CD14-positive monocyte (primary cell): ENCODE data around the gene SETX. TPM values are rescaled to one million over a fixed set of nuclear protein-coding genes. Genes with fewer than 3 reads are reported as not detected.

ENCODE experiments used
- DNase-seq, 3 donors: peaks; one replicate each; pipeline ENCODE4 v3.0.0-alpha.2; 2011 to 2022
- H2AFZ ChIP-seq: 2 replicates; pipeline ENCODE4 v1.6.0; 2012; ENCODE audit warnings: mild to moderate bottlenecking, low read depth, low read length, inconsistent platforms; ENCODE audit not compliant: insufficient read depth, poor library complexity, severe bottlenecking
- H3K27ac ChIP-seq, 2 donors: 1 replicate in 1 of 2; 2 replicates in 1 of 2; pipeline ENCODE4 v1.5.1; 2012 to 2013; ENCODE audit warnings: low read length in 2 of 2, control low read depth in 1 of 2, inconsistent platforms in 1 of 2, low read depth in 1 of 2, mild to moderate bottlenecking in 1 of 2
- H3K27me3 ChIP-seq, 2 donors: one replicate each; pipeline versions ENCODE4 v1.6.0 to v1.6.1; 2011 to 2013; ENCODE audit warnings: low read length in 2 of 2; ENCODE audit not compliant: control insufficient read depth in 2 of 2, insufficient read depth in 2 of 2
- H3K36me3 ChIP-seq, 2 donors: replicated peaks in 1 of 2; 1 replicate in 1 of 2; 2 replicates in 1 of 2; pipeline versions ENCODE4 v1.5.1 to v1.6.1; 2012 to 2013; ENCODE audit warnings: low read length in 2 of 2, control low read depth in 1 of 2, inconsistent platforms in 1 of 2, mild to moderate bottlenecking in 1 of 2; ENCODE audit not compliant: insufficient read depth in 2 of 2, control insufficient read depth in 1 of 2
- H3K4me1 ChIP-seq, 2 donors: 1 replicate in 1 of 2; 2 replicates in 1 of 2; pipeline versions ENCODE4 v1.5.1 to v1.6.1; 2012 to 2013; ENCODE audit warnings: low read length in 2 of 2, control low read depth in 1 of 2, inconsistent platforms in 1 of 2, mild to moderate bottlenecking in 1 of 2, moderate library complexity in 1 of 2; ENCODE audit not compliant: insufficient read depth in 2 of 2, control insufficient read depth in 1 of 2
- H3K4me2 ChIP-seq: replicated peaks from 2 replicates; pipeline ENCODE3; 2012; ENCODE audit warnings: low read length, moderate library complexity, mild to moderate bottlenecking; ENCODE audit not compliant: poor library complexity, severe bottlenecking; ENCODE audit errors: extremely low read depth
- H3K4me3 ChIP-seq, 3 experiments: fragments of 200-600 bp in 1 of 3; sonication (generic) in 1 of 3; replicated peaks in 1 of 3; 1 replicate in 2 of 3; 2 replicates in 1 of 3; pipeline ENCODE4 v1.5.1; 2011 to 2013; ENCODE audit warnings: low read length in 3 of 3, mild to moderate bottlenecking in 3 of 3, control low read depth in 2 of 3, low read depth in 2 of 3, inconsistent platforms in 1 of 3, moderate library complexity in 1 of 3
- H3K79me2 ChIP-seq: 2 replicates; pipeline ENCODE4 v1.6.0; 2012; ENCODE audit warnings: mild to moderate bottlenecking, control low read depth, inconsistent platforms, low read length, moderate library complexity; ENCODE audit not compliant: insufficient read depth
- H3K9ac ChIP-seq: 2 replicates; pipeline ENCODE4 v1.6.0; 2017; ENCODE audit warnings: low read length, mild to moderate bottlenecking; ENCODE audit not compliant: insufficient read depth, poor library complexity, severe bottlenecking
- H3K9me3 ChIP-seq, 2 donors: replicated peaks in 1 of 2; 1 replicate in 1 of 2; 2 replicates in 1 of 2; pipeline versions ENCODE4 v1.5.1 to v1.6.1; 2012 to 2013; ENCODE audit warnings: low read length in 2 of 2, control low read depth in 1 of 2; ENCODE audit not compliant: control insufficient read depth in 1 of 2, insufficient read depth in 1 of 2
- H4K20me1 ChIP-seq: 2 replicates; pipeline ENCODE4 v1.6.0; 2012; ENCODE audit warnings: mild to moderate bottlenecking, low read length, control low read depth, moderate library complexity; ENCODE audit not compliant: insufficient read depth
- H3K27ac Mint-ChIP-seq, 7 donors: one replicate each; pipeline ENCODE4 v1.8.0; 2020; ENCODE audit warnings: mild to moderate bottlenecking in 7 of 7, mixed read lengths in 7 of 7, moderate library complexity in 6 of 7, inconsistent platforms in 2 of 7
- H3K27me3 Mint-ChIP-seq, 3 donors: one replicate each; pipeline ENCODE4 v1.8.0; 2021 to 2022; ENCODE audit warnings: low read depth in 3 of 3, mild to moderate bottlenecking in 3 of 3, mixed read lengths in 3 of 3, moderate library complexity in 3 of 3, inconsistent platforms in 1 of 3
- H3K36me3 Mint-ChIP-seq, 2 donors: one replicate each; pipeline ENCODE4 v1.8.0; 2020; ENCODE audit warnings: mixed read lengths in 2 of 2, inconsistent platforms in 1 of 2, mild to moderate bottlenecking in 1 of 2
- H3K4me1 Mint-ChIP-seq: one replicate; pipeline ENCODE4 v1.8.0; 2020; ENCODE audit warnings: mild to moderate bottlenecking, mixed read lengths
- H3K4me3 Mint-ChIP-seq, 2 donors: one replicate each; pipeline ENCODE4 v1.8.0; 2020; ENCODE audit warnings: mild to moderate bottlenecking in 2 of 2, mixed read lengths in 2 of 2, moderate library complexity in 1 of 2
- H3K9me3 Mint-ChIP-seq, 7 donors: one replicate each; pipeline ENCODE4 v1.8.0; 2020 to 2022; ENCODE audit warnings: mixed read lengths in 7 of 7, mild to moderate bottlenecking in 6 of 7, moderate library complexity in 6 of 7, inconsistent platforms in 2 of 7
- CTCF ChIP-seq: fragments of 200-600 bp; IDR thresholded peaks from one replicate; pipeline ENCODE4 v1.8.0; 2022; ENCODE audit warnings: antibody characterized with exemption, mild to moderate bottlenecking
- WGBS: methylation state at CpG from one replicate; pipeline ENCODE4 v1.1.5; 2013; ENCODE audit warnings: missing lambda C conversion rate; ENCODE audit not compliant: insufficient coverage; 5-methylcytosine and 5-hydroxymethylcytosine counted together
- intact Hi-C, 2 donors: fragments of 100-400 bp; cut with micrococcal nuclease; formaldehyde crosslinking; loops; one replicate each; pipeline versions ENCODE4 v1.15.0 to v1.15.1; 2023
- polyA plus RNA-seq, 3 donors: library from polyadenylated mRNA; depleted of rRNA in 1 of 3; unstranded in 2 of 3; stranded (reverse) in 1 of 3; fragments of 300-500 nt in 2 of 3; fragments of >200 nt in 1 of 3; fragmentation: Illumina TruSeq in 2 of 3; gene quantifications; 1 replicate in 2 of 3; 2 replicates in 1 of 3; pipeline ENCODE4 v1.2.3, GENCODE V29; 2012 to 2021

The SETX gene
- polyA plus RNA-seq, 3 donors, result 18.4 to 31.7 (median 24.2) TPM

- no peak for DNase-seq
- Mint-ChIP-seq H3K27ac (peak overlapping the region in 2 of 7 donors; percentile 9 to 13), H3K27me3 (peaks cover 7 to 10% (median 9%) of the 10 kb centered on the region in 3 donors), H3K9me3 (peaks cover 0 to 1% (median 0%) of the 10 kb centered on the region in 7 donors), H3K4me1 (peaks cover 27% of the 10 kb centered on the region), H3K4me3 (peak overlapping the region in 1 of 2 donors; percentile 0), H3K36me3 (peaks cover 38 to 42% of the 10 kb centered on the region in 2 donors)
- Histone ChIP-seq H4K20me1 (peaks cover 7% of the 10 kb centered on the region), H3K9ac (no peak overlapping the region), H3K27me3 (peaks cover 3 to 9% of the 10 kb centered on the region in 2 donors), H3K4me1 (peaks cover 20% of the 10 kb centered on the region in 2 donors), H3K36me3 (peaks cover 21 to 44% of the 10 kb centered on the region in 2 donors), H3K4me2 (no peak overlapping the region), H2AFZ (no peak overlapping the region), H3K27ac (no peak overlapping the region), H3K9me3 (peaks cover 0 to under 1% of the 10 kb centered on the region in 2 donors), H3K4me3 (no peak overlapping the region), H3K79me2 (peaks cover 54% of the 10 kb centered on the region)
- 7% methylated on average over 5 of the region's 9 CpGs for WGBS
- intact Hi-C loops, result loop anchor here in 1 of 2 donors (2.0 kb wide), 1 partner anchor 50 kb away; the partner anchor contains the start of gene SETX
- TF ChIP-seq CTCF, result no peak
Observed at GRCh38 chr9:132404228-132404881, 49.6 kb upstream of the SETX start.

- H3K27me3 ChIP-seq, result no peaks in the 10 kb centered on the region
- WGBS, result 100% methylated on average over 1 of the region's 4 CpGs
- Mint-ChIP-seq H3K36me3 (peaks cover 56 to 64% of the 10 kb centered on the region in 2 donors), H3K27me3 (peaks cover 2 to 3% (median 2%) of the 10 kb centered on the region in 3 donors), H3K4me3 (no peak overlapping the region), H3K4me1 (peaks cover 29% of the 10 kb centered on the region), H3K27ac (peak overlapping the region in 1 of 7 donors; percentile 46), H3K9me3 (no peaks in the 10 kb centered on the region)
- H3K79me2 ChIP-seq, result peaks cover 52% of the 10 kb centered on the region
- peaks cover 7% of the 10 kb centered on the region for H4K20me1 ChIP-seq
- intact Hi-C loops, result no loop called here
- no peaks in the 10 kb centered on the region for H3K9me3 ChIP-seq
- H2AFZ ChIP-seq, result no peak overlapping the region
- H3K4me2 ChIP-seq, result no peak overlapping the region
- no peak overlapping the region for H3K4me3 ChIP-seq
- H3K4me1 ChIP-seq, result peaks cover 15 to 16% of the 10 kb centered on the region in 2 donors
- no peak for DNase-seq
- TF ChIP-seq CTCF, result no peak
- peaks cover 43 to 65% of the 10 kb centered on the region in 2 donors for H3K36me3 ChIP-seq
- H3K27ac ChIP-seq, result no peak overlapping the region
- no peak overlapping the region for H3K9ac ChIP-seq
Observed at GRCh38 chr9:132401824-132402223, 47.0 kb upstream of the SETX start.
